SK-N-SH (cell line): Measurements from ENCODE around the gene ZCCHC14.
A peak's percentile ranks its signal among the peaks of the same experiment; 100 is the strongest.

Source experiments
- CHD2 ChIP-seq: fragments of 150-350 bp; IDR thresholded peaks from 2 replicates; pipeline ENCODE4 v1.6.1; 2018; ENCODE audit warnings: low read length; ENCODE audit not compliant: partially characterized antibody
- EP300 ChIP-seq, 2 experiments: IDR thresholded peaks; 2 replicates each; pipeline versions ENCODE4 v1.4.0 to v1.6.1; 2012; ENCODE audit warnings: borderline replicate concordance in 1 of 2, low read depth in 1 of 2, low read length in 1 of 2
- GATA2 ChIP-seq: sonication (generic); formaldehyde crosslinking; IDR thresholded peaks from 2 replicates; pipeline ENCODE4 v1.5.0; 2020; ENCODE audit warnings: mild to moderate bottlenecking, missing genetic modification reagents
- POLR2AphosphoS5 ChIP-seq: IDR thresholded peaks from 2 replicates; pipeline ENCODE4 v1.6.1; 2012; ENCODE audit warnings: low read depth, low read length
- TF ChIP-seq, protein P1 (sequence below): IDR thresholded peaks from 2 replicates; pipeline ENCODE4 v1.6.1; 2012; ENCODE audit warnings: mild to moderate bottlenecking, low read depth, low read length, moderate library complexity
- TF ChIP-seq, protein P2 (sequence below): fragments of 200-600 bp; sonication (generic); IDR thresholded peaks from 2 replicates; pipeline ENCODE4 v1.6.1; 2017; ENCODE audit warnings: antibody characterized with exemption, mild to moderate bottlenecking, moderate library complexity
- TF ChIP-seq, protein P3 (sequence below): fragments of 150-350 bp; IDR thresholded peaks from 2 replicates; pipeline ENCODE4 v1.6.1; 2017; ENCODE audit warnings: antibody characterized with exemption, low read length, low read depth, borderline replicate concordance

DNA sequence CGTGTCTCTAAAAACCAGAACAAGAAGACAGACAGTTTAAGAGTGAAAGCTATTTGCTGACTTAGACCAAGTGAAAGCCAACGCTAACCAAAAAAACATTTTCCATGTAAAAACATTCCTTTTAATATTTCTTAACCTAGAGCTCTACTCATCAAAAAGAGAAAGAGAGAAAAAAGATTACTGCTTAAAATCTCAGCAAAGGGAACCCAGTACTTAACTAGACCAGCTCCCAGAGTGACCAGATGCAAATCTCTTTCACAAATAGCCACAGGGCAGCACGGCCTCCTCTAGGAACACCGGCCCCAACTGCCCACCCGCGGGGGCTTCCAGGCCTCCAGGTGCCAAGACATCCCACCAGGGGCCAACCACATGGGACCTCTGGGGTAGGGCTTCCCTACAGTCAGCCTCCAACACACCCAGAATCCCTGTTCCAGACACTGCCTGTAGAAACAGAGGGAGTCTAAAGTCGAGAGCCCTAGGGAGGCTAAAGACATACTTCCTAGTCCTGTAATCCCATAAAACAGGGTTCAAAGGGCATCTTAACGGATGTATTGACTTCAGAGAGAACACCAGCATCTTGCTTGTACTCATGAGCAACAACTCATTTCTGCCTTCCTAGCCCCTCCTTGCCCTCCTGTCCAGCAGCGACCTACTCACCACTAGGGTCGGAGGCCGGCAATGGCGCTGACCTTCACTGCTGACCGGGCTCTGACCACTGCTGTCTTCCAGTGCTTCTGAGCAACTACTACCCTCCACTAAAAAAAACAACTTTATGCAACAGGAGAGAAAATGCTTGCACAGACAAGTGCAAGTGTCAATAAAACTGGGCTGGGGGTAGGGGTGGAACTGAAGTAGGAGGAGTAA is 21.3 kb downstream of the ZCCHC14 start:
- TF ChIP-seq EP300 (IDR thresholded peaks at IDR 0.05; ENCODE audit: borderline replicate concordance in 1 of 2, low read depth in 1 of 2, low read length in 1 of 2) (peak in 1 of 2 experiments; percentile 31; a peak in 1 of 4 replicates), POLR2AphosphoS5 (no peak), GATA2 (peak; percentile 45), CHD2 (no peak)
- TF ChIP-seq, protein P1, sequence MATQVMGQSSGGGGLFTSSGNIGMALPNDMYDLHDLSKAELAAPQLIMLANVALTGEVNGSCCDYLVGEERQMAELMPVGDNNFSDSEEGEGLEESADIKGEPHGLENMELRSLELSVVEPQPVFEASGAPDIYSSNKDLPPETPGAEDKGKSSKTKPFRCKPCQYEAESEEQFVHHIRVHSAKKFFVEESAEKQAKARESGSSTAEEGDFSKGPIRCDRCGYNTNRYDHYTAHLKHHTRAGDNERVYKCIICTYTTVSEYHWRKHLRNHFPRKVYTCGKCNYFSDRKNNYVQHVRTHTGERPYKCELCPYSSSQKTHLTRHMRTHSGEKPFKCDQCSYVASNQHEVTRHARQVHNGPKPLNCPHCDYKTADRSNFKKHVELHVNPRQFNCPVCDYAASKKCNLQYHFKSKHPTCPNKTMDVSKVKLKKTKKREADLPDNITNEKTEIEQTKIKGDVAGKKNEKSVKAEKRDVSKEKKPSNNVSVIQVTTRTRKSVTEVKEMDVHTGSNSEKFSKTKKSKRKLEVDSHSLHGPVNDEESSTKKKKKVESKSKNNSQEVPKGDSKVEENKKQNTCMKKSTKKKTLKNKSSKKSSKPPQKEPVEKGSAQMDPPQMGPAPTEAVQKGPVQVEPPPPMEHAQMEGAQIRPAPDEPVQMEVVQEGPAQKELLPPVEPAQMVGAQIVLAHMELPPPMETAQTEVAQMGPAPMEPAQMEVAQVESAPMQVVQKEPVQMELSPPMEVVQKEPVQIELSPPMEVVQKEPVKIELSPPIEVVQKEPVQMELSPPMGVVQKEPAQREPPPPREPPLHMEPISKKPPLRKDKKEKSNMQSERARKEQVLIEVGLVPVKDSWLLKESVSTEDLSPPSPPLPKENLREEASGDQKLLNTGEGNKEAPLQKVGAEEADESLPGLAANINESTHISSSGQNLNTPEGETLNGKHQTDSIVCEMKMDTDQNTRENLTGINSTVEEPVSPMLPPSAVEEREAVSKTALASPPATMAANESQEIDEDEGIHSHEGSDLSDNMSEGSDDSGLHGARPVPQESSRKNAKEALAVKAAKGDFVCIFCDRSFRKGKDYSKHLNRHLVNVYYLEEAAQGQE: no peak
- TF ChIP-seq, protein P2, sequence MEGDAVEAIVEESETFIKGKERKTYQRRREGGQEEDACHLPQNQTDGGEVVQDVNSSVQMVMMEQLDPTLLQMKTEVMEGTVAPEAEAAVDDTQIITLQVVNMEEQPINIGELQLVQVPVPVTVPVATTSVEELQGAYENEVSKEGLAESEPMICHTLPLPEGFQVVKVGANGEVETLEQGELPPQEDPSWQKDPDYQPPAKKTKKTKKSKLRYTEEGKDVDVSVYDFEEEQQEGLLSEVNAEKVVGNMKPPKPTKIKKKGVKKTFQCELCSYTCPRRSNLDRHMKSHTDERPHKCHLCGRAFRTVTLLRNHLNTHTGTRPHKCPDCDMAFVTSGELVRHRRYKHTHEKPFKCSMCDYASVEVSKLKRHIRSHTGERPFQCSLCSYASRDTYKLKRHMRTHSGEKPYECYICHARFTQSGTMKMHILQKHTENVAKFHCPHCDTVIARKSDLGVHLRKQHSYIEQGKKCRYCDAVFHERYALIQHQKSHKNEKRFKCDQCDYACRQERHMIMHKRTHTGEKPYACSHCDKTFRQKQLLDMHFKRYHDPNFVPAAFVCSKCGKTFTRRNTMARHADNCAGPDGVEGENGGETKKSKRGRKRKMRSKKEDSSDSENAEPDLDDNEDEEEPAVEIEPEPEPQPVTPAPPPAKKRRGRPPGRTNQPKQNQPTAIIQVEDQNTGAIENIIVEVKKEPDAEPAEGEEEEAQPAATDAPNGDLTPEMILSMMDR: no peak
- TF ChIP-seq, protein P3, sequence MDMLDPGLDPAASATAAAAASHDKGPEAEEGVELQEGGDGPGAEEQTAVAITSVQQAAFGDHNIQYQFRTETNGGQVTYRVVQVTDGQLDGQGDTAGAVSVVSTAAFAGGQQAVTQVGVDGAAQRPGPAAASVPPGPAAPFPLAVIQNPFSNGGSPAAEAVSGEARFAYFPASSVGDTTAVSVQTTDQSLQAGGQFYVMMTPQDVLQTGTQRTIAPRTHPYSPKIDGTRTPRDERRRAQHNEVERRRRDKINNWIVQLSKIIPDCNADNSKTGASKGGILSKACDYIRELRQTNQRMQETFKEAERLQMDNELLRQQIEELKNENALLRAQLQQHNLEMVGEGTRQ: no peak
